GM19025 (cell line): ENCODE data around the gene HDAC9.

Experiments used
- ATAC-seq: cut with Tn5 transposase; IDR thresholded peaks from one replicate; pipeline ENCODE4 v1.9.1; 2021; ENCODE audit warnings: mild to moderate bottlenecking, low read depth, moderate library complexity; ENCODE audit not compliant: unreplicated experiment

Gene HDAC9

GRCh38 chr7:18861514-18862118, 366.1 kb downstream of the HDAC9 start:
- peak; percentile 62 for ATAC-seq

GRCh38 chr7:18864967-18865366, 369.4 kb downstream of the HDAC9 start:
- no peak for ATAC-seq

DNA sequence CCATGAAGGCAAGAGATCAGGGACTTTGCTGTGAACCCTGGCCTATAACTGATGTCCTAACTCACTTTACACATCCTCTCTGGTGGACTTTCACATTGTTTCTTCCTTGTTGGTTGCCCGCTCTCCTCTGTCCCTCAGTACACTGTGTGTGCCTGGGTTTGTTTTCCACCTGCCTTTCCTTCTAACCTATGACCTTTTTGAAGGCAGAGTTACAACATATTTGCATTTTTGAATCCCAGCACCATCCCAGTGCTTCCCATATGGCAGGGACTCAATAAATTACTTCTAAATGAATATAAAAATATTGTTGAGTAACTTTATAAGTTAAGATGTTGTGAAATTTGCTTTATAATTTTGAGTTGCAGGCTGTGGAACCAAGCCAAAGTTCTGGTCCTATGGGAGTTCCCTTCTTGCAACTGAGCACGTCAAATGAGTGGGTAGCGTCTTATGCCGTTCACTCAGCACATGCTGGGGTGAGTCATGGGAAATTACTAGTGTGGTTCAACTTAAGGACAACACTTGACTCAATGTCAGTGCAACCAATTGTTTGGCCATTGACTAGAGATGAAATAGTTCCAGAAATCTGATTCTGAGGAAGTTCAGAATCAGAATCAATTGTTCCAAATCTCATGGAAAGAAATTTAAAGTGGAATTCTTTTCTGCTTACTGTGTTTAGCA, 370.9 kb downstream of the HDAC9 start:
- ATAC-seq: peak; percentile 86

DNA sequence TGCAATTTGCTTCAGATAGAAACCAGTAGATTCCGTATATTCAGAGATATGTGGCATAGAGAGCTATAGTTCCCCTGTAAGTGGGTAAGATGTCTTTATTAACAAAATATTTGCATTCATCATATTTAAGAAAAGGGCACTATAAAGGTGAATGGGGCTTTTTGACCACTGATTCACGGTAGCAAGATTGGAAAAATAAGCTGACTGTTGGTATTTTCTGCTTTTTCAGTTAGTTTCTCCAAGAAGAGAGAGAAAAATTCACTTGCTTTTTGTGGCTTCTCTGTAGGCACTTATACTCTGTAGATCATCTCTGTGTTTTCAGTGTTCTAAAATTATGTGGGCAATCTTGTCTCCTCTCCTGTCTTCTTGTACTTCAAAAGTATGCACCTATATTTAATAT, 376.8 kb downstream of the HDAC9 start:
- ATAC-seq: no peak

DNA sequence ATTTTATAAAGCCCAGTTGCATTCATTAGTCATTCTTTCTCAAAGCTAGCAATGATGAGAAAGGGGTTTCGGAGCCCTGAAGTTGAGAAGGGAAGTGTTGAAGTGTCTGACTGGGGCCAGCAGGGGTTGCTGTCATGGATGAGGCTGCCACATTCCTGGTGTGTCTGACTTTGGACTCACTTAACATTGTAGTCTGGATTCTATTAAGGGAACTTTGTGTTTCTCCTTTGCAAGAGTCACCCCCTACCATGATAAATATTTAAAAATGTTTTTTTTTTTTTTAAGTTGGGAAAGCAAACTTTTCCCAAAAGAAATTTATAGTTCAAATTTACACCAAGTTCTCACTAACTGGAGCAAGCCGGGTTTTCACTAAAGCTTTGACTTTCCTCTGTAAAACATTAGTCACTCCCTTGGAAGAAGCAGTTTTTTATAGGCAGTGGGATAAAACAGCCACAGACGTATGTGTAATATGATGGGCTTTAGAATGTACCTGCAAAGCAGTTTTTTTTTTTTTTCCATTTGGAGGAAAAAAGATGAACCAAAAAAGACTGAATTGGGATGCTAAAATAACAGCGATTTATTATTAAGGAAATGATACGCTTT, 378.3 kb downstream of the HDAC9 start:
- no peak for ATAC-seq

- no peak for ATAC-seq
These were observed 379.3 kb downstream of the HDAC9 start for GRCh38 chr7:18874880-18875279.

DNA sequence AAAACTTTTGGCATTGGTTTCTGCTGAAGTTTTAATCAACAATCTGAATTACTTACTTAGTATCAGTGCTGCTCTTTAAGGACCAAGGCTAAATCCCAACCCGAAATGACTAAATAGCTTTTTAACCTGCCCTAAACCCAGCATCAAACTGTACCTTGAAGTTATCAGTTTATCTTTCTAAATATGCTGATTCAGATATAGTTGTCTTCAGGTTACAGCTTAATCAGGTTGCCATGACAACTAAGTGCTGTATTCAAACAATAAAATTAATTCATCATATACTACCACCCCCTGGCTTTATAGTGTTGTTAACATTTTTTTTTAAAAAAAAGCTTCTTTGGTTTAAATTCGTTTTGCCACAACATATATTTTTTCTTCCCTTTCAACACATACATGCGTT, 382.3 kb downstream of the HDAC9 start:
- no peak for ATAC-seq

GRCh38 chr7:18886832-18887231, 391.3 kb downstream of the HDAC9 start:
- ATAC-seq: no peak

- ATAC-seq: no peak
These were observed 393.9 kb downstream of the HDAC9 start for GRCh38 chr7:18889436-18889835.

DNA sequence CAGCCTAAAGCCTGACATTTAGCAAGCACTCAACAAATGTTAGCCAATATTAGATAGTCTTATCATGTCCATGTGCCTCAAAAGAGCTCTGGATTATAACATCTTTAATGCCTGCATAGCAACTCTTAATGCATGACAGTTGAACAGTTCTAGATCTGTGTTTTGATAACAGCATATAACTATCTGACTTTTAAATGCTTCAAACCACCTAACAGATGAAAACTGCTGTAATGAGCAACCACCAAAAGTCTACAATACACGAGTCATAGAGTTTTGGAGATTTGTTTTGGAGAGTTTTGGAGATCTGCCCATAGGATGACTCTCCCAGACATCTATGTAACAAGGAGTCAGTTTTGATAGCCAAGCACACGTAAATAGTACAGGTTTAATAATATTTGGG, 394.6 kb downstream of the HDAC9 start:
- ATAC-seq: no peak

DNA sequence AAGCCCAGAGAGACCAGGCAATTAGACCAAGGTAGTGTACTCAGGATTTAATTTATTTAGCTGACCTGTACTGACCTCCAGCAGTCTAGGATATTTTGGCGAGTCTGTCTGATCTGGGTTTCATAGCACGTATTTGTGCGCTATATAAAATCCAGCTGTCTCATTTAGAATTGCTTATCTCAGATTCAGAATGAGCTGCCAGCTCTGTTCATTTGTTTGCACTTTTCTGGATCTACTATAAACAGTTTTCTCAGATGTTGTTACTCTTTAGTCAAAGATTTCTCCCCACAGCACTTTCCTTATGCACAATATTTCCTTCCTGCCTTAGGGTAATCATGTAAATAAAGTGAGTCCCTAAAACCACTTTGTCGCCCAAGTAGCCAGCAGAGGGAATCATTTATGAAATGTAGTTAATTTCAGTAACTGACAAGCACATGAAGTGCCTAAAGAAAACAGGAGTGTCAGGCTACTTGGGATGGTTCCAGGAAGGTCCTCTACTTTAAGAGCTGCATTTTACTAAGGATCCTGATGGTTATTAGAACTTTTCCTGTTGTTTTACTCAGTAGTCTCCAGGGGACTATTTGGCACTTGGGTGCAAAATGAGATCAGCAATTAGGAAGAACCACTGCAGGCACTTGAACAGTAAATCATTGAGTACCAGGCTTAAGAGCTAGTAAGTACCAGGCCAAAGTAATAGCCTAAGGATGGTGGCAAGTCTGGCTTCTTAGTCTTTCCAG, 395.5 kb downstream of the HDAC9 start:
- ATAC-seq: no peak

DNA sequence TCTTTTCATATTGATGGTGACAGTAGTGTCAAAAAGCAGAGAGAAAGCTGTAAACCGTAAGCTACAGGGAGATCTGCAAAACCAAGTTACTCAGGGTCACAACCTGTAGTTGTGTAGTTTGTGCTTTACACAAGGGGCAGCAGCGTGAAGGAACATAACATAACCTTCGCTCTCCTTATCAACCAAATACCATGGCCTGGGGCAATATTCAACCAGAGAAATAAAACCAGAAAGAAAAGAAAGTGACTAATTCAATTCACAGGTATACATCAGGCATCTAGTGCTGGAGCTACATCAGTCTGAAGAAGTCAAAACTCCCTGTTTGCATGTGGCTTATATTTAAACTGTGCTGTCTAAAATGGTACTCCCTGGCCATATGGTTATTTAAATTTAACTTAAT, 397.6 kb downstream of the HDAC9 start:
- no peak for ATAC-seq

DNA sequence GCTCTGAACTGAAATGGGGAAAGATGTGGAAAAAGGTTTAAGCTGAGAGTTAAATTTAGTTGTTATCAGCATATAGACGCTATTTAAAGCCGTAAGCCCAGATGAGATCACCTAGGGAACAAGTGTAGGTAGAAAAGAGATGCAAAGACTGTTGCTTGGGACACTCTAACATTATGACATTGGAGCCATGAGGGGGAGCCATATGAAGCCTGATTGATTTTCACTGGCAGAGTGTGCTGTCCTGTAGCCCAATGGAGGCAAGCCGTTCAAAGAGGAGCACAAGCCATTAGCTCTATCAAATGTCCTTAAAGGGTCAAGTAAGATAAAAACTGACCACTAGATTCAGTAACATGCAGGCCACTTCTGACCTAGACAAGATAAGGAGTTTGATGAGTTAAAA, 398.6 kb downstream of the HDAC9 start:
- ATAC-seq: no peak

- ATAC-seq: no peak
These were observed 399.9 kb downstream of the HDAC9 start for GRCh38 chr7:18895456-18895855.

DNA sequence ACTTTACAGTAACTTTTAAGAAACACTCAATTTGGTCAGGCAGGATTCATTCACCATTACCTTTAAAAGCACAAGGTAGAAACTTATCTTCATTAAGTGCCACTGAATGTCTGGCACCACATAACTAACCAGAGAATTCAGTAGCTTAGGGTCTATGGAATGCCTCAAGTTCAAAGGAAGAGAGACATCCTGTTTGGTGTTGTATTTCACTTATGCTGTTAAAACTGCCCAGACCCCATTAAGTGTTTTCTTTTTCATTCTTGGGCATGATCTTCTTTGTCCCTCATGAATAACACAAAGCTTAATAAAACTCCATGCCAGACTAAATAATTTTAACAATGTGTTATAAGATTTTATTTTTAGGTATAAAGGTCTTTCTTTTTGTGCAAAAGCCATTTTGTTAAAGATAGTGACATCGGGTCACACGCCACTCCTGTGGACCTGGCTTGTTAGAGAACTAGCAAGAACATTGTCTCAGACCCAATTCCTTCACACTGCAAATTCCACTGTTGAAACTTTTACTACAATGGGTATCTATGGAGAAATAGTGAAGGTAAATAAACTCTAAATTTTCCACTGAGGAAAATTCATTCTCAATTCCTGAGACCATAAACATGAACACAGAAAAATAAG, 400.9 kb downstream of the HDAC9 start:
- ATAC-seq: no peak

DNA sequence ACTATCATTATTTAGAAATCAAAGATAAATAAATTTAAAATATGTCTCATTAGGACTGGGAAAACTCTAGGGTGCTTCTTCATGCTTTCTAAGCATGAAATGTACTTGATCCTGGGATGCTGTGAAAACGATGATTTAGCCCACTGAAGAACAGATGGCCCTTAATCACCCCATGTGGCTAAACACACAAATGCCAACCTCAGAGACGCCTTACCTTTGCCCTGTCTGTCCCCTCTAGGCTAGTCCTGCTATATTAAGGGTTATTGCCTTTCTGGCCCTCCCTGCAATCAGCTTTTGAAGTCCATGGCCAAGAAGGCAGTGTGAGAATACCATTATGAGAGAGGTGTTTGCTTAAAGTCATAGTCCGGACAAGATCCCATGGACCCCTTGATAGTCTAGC, 404.7 kb downstream of the HDAC9 start:
- ATAC-seq: no peak

GRCh38 chr7:18900803-18901202, 405.3 kb downstream of the HDAC9 start:
- ATAC-seq: no peak

- ATAC-seq: no peak
These were observed 405.8 kb downstream of the HDAC9 start for GRCh38 chr7:18901351-18901750.

GRCh38 chr7:18901982-18902421, 406.5 kb downstream of the HDAC9 start:
- no peak for ATAC-seq

DNA sequence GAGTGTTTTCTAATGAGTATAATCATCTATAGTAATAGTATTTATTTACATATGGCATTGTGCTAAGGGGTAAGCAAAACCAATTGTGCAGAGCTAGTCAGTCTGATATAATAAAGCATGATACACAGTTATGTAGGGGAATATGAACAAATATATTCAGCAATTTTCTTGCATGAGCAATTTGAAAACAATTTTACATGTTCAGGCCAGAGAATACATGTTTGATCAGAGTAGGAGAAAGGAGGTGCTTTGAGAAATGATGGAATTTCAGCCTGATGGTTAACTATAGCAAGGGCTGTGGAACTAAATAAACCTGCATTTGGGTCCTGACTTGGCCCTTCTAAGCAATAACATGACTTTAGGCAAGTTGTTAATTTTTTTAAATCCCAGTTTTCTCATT, 407.3 kb downstream of the HDAC9 start:
- ATAC-seq: no peak

GRCh38 chr7:18903695-18904094, 408.1 kb downstream of the HDAC9 start:
- ATAC-seq: no peak
